ENCODE data around the gene ZGPAT. TPM values are rescaled to one million over a fixed set of nuclear protein-coding genes. Genes with fewer than 3 reads are reported as not detected.

Gene ZGPAT
- total and polyA plus RNA-seq, 2 of the 13 experiments (the other 11 are each of a cell fraction or from before 2014, with no cell fraction given) = 23.0 to 41.9 TPM

- peak; percentile 48; the same call in 1 of the 2 replicates for TF ChIP-seq HOXA9 (CRISPR knock-in tag; IDR thresholded peaks at IDR 0.05; ENCODE audit: borderline replicate concordance)
- TF ChIP-seq ARID2 (CRISPR knock-in tag; IDR thresholded peaks at IDR 0.05; ENCODE audit: borderline replicate concordance) = no peak
- TF ChIP-seq ZBTB8A (CRISPR knock-in tag; IDR thresholded peaks at IDR 0.05; ENCODE audit: borderline replicate concordance, low read depth) = no peak
- TF ChIP-seq ZFP41 (CRISPR knock-in tag; IDR thresholded peaks at IDR 0.05; ENCODE audit: borderline replicate concordance) = no peak
- peak; percentile 42; the same call in 1 of the 2 replicates for TF ChIP-seq HBP1 (CRISPR knock-in tag; IDR thresholded peaks at IDR 0.05; ENCODE audit: low read depth)
- TF ChIP-seq ZSCAN9 (CRISPR knock-in tag; IDR thresholded peaks at IDR 0.05; ENCODE audit: borderline replicate concordance) = peak; percentile 81
- peak; percentile 92 for TF ChIP-seq TFDP2 (CRISPR knock-in tag; IDR thresholded peaks at IDR 0.05)
- 0 out of 2 replicates have a peak, but pooled peaks have one; percentile 46 for TF ChIP-seq NFATC3 (CRISPR knock-in tag; IDR thresholded peaks at IDR 0.05)
- TF ChIP-seq ZSCAN31 (CRISPR knock-in tag; IDR thresholded peaks at IDR 0.05; ENCODE audit: low read depth) = peak; percentile 89
- TF ChIP-seq ZNF724P (CRISPR knock-in tag; IDR thresholded peaks at IDR 0.05; ENCODE audit: borderline replicate concordance) = no peak
- TF ChIP-seq NFIC (IDR thresholded peaks at IDR 0.05; ENCODE audit: low read length) = no peak; the same call in 1 of the 2 replicates
- peak; percentile 66; the same call in 1 of the 2 replicates for TF ChIP-seq RFXANK (CRISPR knock-in tag; IDR thresholded peaks at IDR 0.05)
- no peak for TF ChIP-seq HOXA7 (CRISPR knock-in tag; IDR thresholded peaks at IDR 0.05)
- peak; percentile 90 for TF ChIP-seq ZNF446 (CRISPR knock-in tag; IDR thresholded peaks at IDR 0.05)
- no peak for TF ChIP-seq RERE (CRISPR knock-in tag; IDR thresholded peaks at IDR 0.05; ENCODE audit: low read depth)
- no peak for TF ChIP-seq ZNF337 (CRISPR knock-in tag; IDR thresholded peaks at IDR 0.05; ENCODE audit: borderline replicate concordance, low read depth)
- TF ChIP-seq ZNF550 (CRISPR knock-in tag; IDR thresholded peaks at IDR 0.05; ENCODE audit: borderline replicate concordance) = no peak
Observed at GRCh38 chr20:63739130-63740069, 31.6 kb downstream of the ZGPAT start, which contains the start of gene SLC2A4RG (continued).
